IPS-18c (cell line): ENCODE results near the gene SOX1.

ENCODE experiments used
- H3K4me3 ChIP-seq: 2 replicates; pipeline ENCODE4 v1.7.0; 2013; ENCODE audit warnings: low read depth, mild to moderate bottlenecking, low read length, moderate library complexity; ENCODE audit not compliant: insufficient read depth
- H3K9me3 ChIP-seq: one replicate; pipeline ENCODE4 v1.6.1; 2013; ENCODE audit warnings: mild to moderate bottlenecking, low read length, moderate library complexity; ENCODE audit not compliant: control insufficient read depth, insufficient read depth

Gene SOX1

DNA sequence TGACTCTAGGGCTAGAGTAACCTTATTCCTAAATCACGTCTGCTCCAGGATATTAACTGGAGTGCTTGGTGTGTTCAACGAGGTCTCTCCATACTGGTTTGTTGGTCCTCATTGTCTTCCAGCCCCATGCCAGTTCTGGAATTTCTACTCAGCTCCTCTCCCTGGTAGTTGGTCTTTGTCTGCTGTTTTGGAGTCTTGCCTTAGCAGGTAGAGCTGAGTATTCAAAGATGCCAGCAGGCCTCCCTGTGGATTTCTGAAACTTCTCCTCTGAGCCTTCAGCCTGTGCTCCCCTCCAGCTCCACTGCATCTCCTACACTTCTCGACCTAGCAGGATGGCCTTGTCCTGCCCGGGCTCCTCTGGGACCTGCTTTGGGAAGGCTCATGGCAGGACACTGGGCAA is 25.5 kb downstream of the SOX1 start:
- Histone ChIP-seq H3K9me3 (no peaks in the 10 kb centered on the region), H3K4me3 (no peak overlapping the region)

DNA sequence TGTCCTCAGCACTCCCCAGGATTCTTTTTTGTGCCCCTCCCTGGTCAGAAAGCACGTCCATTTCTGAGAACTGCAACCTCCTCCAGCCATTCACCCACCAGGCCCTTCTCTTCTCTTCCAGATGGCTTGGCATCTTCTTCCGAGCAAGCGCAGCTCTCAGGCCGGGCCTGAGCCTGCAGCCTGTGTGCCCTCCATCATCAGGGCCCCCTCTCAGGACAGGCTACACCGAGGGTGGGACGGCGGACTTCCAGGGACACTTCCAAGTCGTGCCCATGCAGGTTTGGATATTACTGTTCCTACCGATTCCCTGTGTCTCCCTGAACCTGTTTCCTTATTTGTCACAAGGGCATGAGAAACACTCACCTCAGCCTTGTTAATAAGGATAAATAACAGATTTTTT is 28.4 kb downstream of the SOX1 start:
- H3K9me3 ChIP-seq, result no peaks in the 10 kb centered on the region
- no peak overlapping the region for H3K4me3 ChIP-seq

DNA sequence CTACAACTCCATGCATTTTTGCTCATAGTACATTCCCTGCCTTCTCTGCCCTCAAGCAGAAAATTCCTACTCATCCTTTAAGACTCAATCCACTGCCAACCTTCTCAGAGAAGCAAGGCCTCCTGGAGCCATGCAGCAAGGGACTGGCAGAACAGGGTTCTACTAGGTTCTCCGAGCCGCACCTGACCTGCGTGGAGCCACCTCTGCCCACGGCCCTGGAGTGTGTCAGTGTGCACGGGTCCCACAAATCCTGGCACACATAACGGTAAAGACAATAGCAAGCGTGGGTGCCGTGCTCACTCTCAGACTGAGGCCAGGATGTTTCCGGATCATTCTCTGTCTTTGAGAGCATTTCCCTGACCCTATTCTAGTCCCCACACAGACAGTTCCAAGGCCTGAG is 30.0 kb downstream of the SOX1 start:
- no peak overlapping the region for H3K4me3 ChIP-seq
- no peaks in the 10 kb centered on the region for H3K9me3 ChIP-seq

DNA sequence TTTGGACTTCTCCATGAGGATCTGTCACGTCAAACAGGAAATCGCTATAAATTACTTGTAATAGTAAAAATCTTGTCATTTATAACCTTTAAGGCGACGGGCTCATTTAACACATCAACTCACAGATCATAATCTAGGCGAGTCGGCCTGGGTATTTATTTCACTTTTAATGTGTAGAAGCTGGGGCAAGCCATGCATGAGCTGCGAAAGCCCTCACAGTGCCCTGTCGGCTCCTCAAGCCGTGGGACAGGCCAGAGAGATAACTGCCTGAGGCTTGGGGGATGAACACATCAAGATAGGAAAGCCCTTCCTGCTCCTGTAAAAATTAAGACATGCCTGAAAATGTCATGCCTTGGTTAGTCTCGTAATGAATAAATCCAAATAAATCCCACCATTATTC is 30.8 kb downstream of the SOX1 start:
- H3K9me3 ChIP-seq, result no peaks in the 10 kb centered on the region
- H3K4me3 ChIP-seq, result no peak overlapping the region

DNA sequence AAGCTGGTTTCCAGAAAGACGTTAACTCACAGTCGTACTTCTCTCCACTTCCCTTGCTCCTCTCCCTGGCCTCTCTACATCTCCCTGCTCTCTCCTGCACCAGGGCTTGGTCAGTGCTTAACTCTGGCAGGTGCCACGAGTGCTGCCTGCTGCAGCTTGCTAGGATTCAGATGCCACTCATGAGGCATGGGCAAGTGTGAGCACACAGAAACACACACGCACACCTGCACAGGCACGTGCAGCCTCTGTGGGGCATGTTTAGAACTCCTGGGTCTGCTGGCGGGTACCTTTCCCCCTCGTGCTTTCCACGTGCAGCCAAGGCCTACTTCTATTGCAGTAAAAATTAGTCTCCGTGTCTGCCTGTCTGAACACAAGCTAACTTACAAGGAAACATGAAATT is 31.8 kb downstream of the SOX1 start:
- Histone ChIP-seq H3K9me3 (no peaks in the 10 kb centered on the region), H3K4me3 (no peak overlapping the region)

DNA sequence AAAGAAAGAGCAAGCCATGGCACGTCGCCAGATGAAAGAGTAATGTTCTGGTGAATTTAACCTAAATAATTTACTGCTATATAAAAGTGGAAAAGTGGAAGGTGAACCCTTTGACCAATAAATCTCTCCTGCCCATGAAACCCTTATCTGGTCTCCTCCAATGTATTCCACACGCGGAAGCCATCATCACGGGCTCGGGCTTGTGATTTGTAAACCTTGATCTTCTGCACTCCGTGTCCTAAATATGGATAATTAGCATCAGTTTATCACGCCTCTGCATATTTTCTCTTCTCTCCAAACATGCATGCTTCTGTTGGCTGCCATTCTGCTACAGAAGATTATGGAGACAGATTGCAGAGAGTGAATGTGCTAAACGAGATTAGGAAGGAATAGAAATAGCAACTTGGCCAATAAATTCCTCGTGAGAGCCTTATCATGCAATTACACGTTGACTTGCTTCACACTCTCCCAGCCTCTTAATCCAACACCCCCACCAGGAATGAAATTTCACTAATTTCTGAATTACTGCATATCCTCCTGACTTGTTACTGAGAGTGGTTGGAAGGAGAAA is 34.5 kb downstream of the SOX1 start:
- Histone ChIP-seq H3K9me3 (no peaks in the 10 kb centered on the region), H3K4me3 (no peak overlapping the region)

DNA sequence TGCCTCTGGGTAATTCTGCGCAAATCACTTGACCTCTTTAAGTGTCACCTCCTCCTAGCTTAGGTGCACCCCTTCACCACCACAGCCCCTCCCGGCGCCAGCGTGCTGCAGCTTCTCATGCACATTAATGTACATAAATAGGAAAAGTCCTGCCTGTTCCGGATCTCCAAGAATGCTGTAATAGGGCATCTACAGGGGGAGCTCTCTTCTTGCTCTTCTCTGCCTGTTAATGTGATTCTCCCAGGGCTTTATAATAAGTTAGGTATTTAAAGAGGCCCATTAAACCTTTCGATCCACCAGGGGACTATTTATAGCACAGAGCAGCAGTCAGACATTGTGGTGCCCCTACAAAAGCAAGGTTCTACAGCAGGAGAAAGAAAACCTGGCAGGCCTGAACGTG is 35.3 kb downstream of the SOX1 start:
- H3K9me3 ChIP-seq, result no peaks in the 10 kb centered on the region
- H3K4me3 ChIP-seq, result no peak overlapping the region

DNA sequence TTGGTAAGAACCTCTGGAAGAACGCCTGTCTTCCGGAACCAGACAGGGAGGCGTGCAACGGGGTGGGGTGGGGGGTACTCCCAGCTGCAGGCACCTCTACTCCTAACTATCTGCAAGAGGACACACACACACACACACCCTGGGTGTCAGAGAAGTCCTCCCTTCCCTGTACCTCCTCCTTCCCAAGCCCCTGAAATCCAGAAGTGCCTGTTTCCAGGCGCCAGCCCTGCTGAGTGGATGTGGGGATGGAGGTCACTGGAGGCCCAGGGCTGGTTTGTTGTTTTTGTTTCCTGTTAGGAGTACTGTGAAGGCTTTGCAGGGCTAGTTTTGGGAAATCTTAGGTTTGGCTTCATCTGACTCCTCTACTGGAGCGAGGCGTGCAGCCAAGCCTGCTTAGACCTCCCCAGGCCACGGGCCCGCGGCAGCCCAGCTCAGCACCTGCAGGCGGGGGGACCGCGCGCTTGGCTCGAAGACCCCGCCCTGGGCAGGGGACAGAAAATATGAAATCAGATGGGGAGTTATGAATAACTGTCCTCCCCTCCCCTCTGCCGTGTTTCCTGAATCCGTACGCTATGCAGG is 36.4 kb downstream of the SOX1 start:
- Histone ChIP-seq H3K4me3 (no peak overlapping the region), H3K9me3 (no peaks in the 10 kb centered on the region)

DNA sequence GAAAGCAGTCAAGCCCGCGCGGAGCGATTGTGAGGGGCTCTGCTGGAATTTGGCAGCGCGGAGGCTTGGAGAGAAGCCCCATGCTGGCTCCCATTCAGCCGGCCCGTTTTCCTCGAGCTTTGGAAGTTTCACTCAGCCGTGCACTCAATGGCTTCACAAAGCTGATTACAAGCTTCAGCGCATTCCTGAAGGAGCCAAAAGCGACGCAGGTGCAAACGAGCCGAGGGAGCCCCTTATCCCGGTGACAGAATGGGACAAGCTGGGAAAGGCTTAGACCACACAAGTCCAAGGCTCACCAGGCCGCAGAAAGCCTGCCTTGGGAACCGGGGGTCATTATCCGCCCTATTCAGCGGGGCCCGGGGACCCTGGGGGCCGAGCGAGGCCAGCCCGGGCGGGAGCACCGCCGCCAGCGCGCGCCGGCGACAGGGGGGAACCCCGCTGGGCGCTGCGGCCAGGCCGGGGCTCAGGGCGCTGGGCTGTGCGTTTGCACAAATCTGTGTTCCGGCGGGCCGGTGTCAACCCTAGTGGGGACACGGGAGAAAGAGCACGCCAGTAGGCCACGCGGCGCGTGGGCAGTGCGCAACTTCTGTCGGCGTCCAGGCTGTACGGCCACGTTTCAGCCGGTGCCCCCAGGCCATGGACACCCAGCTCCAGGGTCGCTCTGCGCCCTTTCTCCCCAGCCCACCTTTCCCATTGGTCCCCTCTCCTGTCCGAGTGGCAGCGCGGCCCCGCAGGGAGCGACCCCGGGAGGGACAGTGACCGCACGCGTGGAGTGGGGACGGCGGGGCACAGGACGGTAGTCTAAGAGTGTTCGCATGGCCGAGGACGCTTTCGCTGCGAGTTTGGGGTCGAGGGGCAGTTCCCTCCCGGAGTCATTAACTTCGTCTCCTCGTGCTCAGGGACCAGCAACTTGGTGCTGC is 37.3 kb downstream of the SOX1 start:
- peak overlapping the region; percentile 32 for H3K4me3 ChIP-seq
- no peaks in the 10 kb centered on the region for H3K9me3 ChIP-seq

DNA sequence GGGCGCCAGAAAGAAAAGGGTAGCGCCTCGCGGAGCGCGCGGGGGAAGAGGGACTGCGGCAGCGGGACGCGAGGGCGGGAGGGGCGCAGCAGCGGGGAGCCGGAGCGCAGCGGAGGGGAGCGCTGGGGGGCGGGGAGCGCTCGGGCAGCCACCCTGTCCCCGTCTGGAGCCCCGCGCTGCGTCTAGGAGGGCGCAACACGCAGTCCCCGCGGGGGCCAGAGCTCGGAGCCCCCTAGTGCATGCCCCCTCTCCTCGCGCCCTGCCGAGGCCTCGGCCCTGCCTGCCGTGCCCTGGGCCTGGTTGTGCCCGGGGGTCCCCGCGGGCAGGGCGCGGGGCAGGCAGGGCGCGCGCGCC is 37.9 kb downstream of the SOX1 start:
- Histone ChIP-seq H3K4me3 (peak overlapping the region; percentile 32), H3K9me3 (no peaks in the 10 kb centered on the region)

DNA sequence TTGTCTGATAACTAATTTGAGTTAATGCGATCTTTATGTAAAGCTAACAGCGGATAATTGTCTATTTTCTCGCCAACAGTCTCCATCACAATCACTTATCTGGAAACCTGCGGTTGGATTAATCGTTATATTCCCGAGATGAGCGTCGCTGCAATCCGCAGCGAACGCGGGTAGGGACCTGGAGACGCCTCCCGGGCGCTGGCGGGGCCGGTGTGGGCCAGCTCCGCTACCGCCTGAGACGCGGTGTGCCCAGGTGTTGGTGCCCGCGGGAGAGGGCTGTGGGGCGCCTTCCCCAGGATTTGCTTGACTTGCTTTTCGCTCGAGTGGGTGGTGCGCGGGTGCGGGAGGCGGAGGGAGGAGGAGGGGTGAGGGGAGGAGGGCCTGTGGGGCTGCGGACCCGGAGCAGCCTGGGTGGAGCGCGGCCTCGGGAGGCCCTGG is 38.3 kb downstream of the SOX1 start:
- Histone ChIP-seq H3K9me3 (no peaks in the 10 kb centered on the region), H3K4me3 (peak overlapping the region; percentile 32)

DNA sequence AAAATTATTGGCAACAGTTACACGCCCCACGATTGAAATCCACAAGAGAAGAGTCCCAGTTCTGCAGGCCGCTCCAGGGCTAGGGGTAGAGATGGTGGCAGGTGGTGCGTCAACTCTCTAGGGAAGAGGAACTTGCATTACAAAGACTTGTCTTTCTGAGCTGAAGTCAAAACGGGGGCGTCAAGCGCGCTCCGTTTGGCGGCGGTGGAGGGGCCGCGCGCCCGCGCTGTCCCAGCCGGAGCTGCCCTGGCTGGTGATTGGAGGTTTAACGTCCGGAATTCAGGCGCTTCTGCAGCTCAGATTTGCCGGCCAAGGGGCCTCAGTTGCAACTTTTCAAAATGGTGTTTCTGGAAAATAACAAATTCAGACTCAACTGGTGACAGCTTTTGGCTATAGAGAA is 38.9 kb downstream of the SOX1 start:
- Histone ChIP-seq H3K9me3 (no peaks in the 10 kb centered on the region), H3K4me3 (peak overlapping the region; percentile 32)

DNA sequence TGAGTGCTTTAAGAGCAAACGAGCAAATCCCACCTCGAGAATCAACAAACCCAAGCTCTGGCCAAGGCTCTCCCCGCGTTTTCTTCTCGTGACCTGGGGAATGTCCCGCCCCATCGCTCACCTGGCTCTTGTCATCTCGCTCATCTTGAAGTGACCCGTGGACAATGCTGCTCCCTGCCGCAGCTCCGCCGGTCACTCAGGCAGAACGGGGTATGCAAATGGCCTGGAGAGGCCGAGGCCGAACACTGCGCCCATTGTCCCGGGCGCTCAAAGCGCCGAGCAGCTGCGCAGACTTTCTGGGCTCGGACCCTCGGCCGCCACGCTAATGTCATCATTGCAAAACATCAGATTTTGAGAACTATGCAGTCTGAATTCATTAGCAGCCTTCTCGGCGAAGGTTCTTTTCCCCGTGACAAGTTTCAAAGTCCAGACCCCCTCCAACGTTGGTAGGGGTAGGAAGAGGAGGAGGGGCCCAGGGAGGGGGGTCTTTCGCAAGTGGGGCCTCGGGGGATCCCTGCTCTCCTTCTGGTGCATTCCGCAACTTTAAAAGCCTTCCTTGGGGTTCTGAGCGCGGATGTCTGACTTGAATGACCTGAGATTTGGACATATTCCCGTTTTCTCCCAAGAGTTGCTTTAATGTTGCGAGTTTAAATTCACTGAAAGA is 39.7 kb downstream of the SOX1 start:
- H3K4me3 ChIP-seq, result peak overlapping the region; percentile 32

DNA sequence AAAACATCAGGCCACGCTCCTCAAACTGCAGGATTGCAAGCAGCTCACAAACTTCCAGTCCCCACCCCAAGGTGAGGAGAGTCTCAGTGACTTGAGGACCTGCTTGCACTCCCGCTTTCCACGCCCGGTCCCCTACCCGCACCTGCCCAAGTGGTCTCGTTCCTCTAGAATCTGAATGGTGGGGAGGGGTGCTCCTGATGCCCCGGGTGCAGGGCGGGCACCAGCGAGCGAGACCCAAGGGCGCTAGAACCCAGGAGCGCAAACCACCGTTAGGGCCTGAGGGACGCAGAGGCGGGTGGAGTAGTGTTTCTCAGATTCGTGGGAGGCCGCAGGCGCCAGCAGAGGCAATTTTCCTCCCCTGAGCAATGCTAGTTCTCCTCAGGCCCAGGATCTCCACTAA is 40.3 kb downstream of the SOX1 start:
- no peak overlapping the region for H3K4me3 ChIP-seq
- H3K9me3 ChIP-seq, result no peaks in the 10 kb centered on the region

More for the DNA sequence above, 39.7 kb downstream of the SOX1 start:
- no peaks in the 10 kb centered on the region for H3K9me3 ChIP-seq

DNA sequence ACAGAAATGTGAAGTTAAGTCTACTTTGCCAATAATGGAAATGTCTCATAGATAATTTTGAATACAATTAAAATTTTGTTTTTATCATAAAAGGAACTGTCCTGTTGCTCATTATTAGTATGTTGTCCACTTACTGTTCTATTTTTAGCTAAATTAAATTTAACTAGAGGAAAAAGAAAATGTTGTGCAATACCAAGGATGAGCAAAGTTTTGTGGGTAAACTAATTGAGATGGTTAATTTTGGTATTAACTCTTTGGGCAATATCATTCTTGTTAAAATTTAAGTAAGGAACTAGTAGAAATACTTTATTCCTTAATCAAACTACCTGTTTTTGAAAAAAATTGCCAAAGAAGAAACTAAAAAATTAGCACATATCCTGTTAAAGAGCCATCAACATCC is 43.5 kb downstream of the SOX1 start:
- Histone ChIP-seq H3K4me3 (no peak overlapping the region), H3K9me3 (no peaks in the 10 kb centered on the region)

DNA sequence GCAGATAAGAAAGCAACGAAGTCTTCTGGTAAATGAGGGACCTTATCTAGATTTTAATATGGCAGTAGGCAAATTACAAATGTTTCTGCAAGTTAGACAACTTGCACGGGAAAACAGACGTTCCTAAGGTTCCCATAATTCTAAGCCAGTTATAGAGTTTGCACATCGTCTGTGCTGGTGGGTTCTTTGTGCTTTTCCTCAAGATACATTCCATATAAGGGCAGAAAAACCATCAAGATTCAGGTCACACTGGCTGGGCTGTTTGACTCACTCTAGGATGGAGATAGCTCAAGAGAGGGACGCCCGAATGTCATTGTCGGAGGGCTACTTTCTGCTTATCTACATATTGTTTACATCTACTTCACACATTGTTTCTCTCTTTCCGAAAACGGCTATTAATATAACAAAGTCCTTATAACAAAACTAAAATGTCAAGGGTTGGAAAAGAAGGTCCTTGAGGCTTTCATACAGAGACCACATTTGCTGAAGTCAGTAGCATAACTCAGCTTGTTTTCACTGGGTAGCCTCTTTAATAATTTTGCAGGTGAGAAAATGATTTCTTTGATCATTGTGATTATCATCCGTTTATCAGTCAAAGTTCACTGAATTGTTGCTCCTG is 44.4 kb downstream of the SOX1 start:
- Histone ChIP-seq H3K4me3 (no peak overlapping the region), H3K9me3 (no peaks in the 10 kb centered on the region)

DNA sequence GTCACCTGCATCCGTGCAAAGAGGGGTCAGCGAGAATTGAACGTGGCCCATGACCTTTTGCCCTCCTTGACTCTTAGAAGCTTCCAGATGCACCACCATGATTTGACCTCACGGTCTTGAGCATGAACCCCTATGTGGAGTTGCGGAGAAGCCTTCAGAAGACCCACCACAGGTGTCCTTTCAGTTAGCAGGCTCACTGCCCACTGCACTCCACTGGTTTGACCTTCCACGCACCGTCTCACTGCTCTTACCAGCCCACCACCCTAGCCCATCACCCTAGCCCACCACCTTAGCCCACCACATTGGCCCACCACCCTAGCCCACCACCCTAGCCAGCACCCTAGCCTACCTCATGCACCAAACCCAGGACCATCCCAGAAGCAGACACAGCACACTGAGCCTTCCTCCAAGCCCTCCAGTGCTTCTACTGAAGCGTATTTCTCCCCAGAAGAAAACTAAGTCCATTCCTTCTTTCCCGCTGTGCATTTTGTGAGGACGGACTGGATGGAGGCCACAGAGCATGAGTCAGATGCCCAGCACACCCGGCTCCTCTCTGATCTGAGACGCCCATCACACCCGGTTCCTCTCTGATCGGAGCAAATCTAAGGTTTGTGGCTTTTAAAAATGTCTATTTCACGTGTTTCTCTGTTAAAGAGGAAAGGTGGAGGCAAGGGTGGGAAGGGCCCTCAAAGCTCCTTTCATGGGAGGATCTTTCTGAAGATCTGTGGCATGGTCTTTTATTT is 45.8 kb downstream of the SOX1 start:
- no peaks in the 10 kb centered on the region for H3K9me3 ChIP-seq

More for the DNA sequence above, 45.8 kb downstream of the SOX1 start:
- H3K4me3 ChIP-seq, result no peak overlapping the region
